Keratinocyte (primary cell): ENCODE data around the gene MAN1A2.

ENCODE experiments used
- EZH2 ChIP-seq: IDR thresholded peaks from one replicate; pipeline ENCODE4 v1.6.1; 2012; ENCODE audit warnings: inconsistent platforms, mild to moderate bottlenecking, low read length, moderate library complexity
- TF ChIP-seq, protein P1 (sequence below), 3 experiments: IDR thresholded peaks in 1 of 3; conservative IDR thresholded peaks in 1 of 3; optimal IDR thresholded peaks in 1 of 3; 2 replicates in 2 of 3; 3 replicates in 1 of 3; pipeline versions ENCODE3 to v1.5.1; 2011; ENCODE audit warnings: low read length in 3 of 3, mild to moderate bottlenecking in 3 of 3, moderate library complexity in 2 of 3, control low read depth in 1 of 3, inconsistent platforms in 1 of 3; ENCODE audit not compliant: insufficient read depth in 2 of 3; ENCODE audit errors: extremely low read depth in 1 of 3

DNA sequence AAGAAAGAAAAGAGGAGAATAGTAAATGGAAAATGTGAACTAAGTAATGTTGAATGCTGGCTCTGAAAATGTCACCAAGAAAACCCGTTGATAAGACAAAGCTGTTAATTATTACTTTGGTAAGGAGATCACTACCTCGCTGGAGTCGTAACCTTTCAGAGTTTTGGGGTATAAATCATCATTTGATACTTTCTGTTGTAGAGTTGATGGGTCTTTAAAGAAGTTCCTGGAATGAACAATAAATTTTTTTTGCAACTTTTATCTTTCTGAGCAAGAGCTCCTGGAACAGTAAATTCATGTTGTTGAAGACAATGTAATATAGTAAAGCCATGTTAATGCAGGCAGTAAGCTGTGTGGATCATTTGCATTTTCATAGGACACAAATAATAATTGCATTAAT, 46.2 kb downstream of the MAN1A2 start:
- no peak for TF ChIP-seq EZH2
- TF ChIP-seq, protein P1, sequence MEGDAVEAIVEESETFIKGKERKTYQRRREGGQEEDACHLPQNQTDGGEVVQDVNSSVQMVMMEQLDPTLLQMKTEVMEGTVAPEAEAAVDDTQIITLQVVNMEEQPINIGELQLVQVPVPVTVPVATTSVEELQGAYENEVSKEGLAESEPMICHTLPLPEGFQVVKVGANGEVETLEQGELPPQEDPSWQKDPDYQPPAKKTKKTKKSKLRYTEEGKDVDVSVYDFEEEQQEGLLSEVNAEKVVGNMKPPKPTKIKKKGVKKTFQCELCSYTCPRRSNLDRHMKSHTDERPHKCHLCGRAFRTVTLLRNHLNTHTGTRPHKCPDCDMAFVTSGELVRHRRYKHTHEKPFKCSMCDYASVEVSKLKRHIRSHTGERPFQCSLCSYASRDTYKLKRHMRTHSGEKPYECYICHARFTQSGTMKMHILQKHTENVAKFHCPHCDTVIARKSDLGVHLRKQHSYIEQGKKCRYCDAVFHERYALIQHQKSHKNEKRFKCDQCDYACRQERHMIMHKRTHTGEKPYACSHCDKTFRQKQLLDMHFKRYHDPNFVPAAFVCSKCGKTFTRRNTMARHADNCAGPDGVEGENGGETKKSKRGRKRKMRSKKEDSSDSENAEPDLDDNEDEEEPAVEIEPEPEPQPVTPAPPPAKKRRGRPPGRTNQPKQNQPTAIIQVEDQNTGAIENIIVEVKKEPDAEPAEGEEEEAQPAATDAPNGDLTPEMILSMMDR (optimal IDR thresholded peaks at IDR 0.05 in 1 of 3, IDR thresholded peaks at IDR 0.05 in 1 of 3, conservative IDR thresholded peaks at IDR 0.05 in 1 of 3; ENCODE audit: extremely low read depth in 1 of 3, insufficient read depth in 2 of 3, low read length in 3 of 3): no peak
